Suppressor macrophage treated with lipopolysaccharide for 4 hours (primary cell): Measurements from ENCODE around the gene TTC21A.
A peak's percentile ranks its signal among the peaks of the same experiment; 100 is the strongest.
"Not testable (repeated sequence)": the region's sequence is repeated elsewhere in the genome, so short reads cannot be mapped to it uniquely, and the experiment has no call there.

Experiments
- DNase-seq: peaks from one replicate; pipeline ENCODE4 v3.0.0-alpha.2; 2020

The TTC21A gene

GRCh38 chr3:39107388-39108199 lies at the start of gene TTC21A, which contains the start of gene GORASP1:
Gene TTC21A (plus strand): TSS chr3:39107680. CDS start chr3:39107838, 158 bp downstream.
Gene GORASP1 (minus strand): TSS chr3:39107627. CDS start chr3:39107541, 86 bp downstream.
- DNase-seq, result peak; percentile 88

DNA sequence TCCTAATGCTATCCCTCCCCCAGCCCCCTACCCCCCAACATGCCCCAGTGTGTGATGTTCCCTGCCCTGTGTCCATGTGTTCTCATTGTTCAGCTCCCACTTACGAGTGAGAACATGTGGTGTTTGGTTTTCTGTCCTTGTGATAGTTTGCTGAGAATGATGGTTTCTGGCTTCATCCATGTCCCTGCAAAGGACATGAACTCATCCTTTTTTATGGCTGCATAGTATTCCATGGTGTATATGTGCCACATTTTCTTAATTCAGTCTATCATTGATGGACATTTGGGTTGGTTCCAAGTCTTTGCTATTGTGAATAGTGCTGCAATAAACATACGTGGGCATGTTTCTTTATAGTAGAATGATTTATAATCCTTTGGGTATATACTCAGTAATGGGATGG lies 46.3 kb upstream of the TTC21A start:
- DNase-seq, result not testable (repeated sequence)

GRCh38 chr3:39062180-39062579 lies 45.3 kb upstream of the TTC21A start:
- DNase-seq, result no peak

DNA sequence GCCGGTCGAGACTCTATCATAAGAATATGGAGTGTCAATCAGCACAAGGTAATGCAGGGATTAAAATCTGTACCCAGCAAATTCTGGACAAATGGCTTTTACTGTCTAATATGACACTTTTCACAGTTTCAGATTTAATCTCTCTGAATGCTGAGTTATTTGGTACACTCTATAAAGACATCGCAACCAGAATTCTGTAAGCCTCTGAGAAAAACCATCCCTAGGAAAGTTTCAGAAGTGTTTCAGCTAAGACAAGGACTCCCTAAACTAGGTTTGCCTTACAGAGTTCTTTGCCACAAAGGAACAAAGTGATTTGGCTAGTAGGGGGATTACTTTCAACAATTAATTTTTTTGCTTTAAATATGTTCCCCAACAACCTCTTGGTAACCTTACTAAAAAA lies 44.3 kb upstream of the TTC21A start:
- DNase-seq, result no peak

DNA sequence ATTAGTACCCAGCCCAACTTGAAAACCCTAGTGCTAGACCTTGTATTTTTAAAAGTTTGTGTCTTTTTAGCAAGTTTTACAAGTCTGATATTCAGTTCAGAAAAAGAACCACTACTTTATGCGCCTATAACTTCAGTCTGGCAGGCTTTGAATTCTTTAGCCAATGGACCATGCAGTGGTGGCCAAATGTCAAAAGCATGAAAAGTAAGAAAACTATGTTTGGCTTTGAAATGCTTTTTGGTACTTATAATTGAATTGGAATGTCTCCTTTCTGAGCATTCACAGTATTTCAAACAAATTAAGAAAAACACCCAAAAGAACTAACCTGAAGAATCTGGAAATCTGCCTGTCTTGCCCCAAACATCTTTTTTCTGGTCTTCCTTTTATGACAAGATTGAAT lies 42.8 kb upstream of the TTC21A start:
- no peak for DNase-seq

GRCh38 chr3:39065197-39065596 lies 42.3 kb upstream of the TTC21A start:
- peak; percentile 61 for DNase-seq

DNA sequence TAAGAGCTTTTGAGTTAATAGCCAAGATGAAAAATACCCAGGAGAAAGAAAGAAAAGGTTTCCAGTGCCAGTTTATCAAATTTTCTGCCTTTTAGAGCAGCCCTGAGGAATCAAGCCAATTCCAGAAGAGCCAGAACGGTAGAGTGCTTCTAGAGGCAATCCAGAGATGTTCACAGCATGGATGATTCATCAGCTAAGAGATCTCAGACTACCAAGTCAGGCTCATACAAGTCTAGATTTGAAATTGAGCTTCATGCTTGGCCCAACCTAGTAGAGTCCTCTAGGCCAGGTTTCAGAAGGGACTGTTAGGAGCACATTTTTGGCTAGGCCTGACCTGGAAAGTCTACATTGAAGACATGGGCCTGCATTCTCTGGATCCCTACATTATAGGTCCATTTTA lies 40.2 kb upstream of the TTC21A start:
- DNase-seq, result no peak

GRCh38 chr3:39068556-39068955 lies 38.9 kb upstream of the TTC21A start:
- DNase-seq, result no peak

DNA sequence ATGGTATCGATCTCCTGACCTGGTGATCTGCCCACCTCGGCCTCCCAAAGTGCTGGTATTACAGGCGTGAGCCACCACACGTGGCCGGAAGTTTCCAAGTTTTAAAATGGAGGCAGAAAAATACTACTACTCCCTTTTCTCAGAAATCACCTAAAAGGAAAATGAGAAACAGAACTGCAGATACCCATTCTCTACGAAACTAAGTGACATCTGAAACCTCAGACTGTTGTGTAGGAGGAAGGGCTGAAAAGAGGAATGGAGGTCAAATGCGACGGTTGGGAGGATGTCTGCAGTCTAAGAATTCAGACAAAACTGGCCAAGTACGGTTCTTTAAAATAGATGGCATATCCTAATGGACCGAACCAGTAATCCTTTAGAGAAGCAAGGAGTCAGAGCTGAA lies 31.6 kb upstream of the TTC21A start:
- DNase-seq, result no peak

DNA sequence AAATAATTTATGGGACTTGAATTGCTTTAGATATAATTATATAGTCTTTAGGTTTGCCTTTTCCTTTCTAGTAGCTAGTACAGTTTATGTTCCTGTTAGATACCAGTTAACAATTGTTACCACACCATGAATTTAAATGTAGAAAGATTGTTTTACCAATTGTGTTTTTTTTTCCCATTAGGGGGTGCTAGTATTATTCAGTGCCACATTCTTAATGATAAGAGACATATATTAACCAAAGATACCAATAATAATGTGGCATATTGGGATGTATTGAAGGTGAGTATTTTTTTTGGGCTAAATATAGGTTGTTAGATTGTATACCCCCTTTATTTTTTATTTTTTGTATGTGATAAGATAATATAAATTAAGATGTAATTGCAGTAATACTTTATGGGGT lies 27.9 kb upstream of the TTC21A start:
- DNase-seq, result no peak

GRCh38 chr3:39080026-39080425 lies 27.5 kb upstream of the TTC21A start:
- DNase-seq, result no peak

DNA sequence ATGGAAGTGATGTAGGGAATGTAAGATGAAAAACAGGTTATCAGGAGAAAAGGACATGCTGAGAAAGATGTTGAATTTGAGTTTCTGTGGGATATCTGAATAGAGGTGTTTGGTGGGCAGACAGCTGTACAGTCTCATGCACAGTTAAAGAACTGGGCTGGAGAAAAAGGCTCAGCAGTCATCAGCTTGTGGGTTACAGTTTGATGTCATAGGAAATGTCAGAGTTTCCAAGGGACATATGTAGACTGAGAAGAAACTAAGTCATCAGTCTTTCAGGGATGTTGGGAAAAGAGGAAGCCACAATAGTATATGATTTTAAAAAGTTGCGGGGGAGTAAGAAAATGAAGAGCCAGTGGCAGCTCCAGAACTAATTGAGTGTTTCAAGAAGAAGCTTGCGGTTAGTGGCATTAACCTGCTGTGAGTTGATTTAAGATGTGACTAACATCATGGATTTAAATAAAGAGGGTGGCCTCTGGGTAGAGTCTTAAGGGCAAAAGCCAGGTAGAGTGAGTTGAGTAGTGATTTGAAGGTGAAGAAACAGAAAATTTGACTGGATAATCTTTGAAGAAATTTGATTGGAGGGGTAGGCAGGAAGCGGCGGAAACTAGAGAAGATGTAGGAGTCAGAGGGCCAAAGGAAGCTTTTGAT lies 24.7 kb upstream of the TTC21A start:
- DNase-seq, result peak; percentile 49

DNA sequence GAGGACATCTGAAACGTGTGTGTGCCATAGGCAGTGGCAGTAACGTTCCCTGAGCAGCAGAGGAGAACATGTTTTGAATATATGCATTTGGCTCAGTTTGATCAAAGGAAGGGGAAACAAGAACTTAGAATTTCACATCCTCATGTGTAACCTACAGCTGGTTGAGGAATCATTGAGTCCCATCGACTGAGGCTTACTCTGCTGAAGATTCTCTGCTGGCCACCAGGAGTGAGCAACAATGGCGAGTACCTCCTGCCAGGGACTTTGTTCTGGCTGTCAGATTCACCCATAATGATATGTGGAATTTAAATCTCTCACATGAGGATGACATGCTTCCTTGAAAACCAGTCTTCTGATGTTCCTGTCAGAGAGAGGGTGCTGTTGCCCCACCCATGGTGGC lies 21.3 kb upstream of the TTC21A start:
- DNase-seq, result no peak

- no peak for DNase-seq
Measured at GRCh38 chr3:39088456-39088855, 19.0 kb upstream of the TTC21A start.

- no peak for DNase-seq
Measured at GRCh38 chr3:39088889-39089288, 18.6 kb upstream of the TTC21A start.

GRCh38 chr3:39090922-39091321 lies 16.6 kb upstream of the TTC21A start:
- no peak for DNase-seq

GRCh38 chr3:39094851-39095677 lies 12.4 kb upstream of the TTC21A start:
- DNase-seq, result no peak

- DNase-seq, result no peak
Measured at GRCh38 chr3:39095778-39096177, 11.7 kb upstream of the TTC21A start.

GRCh38 chr3:39096775-39097174 lies 10.7 kb upstream of the TTC21A start:
- no peak for DNase-seq

GRCh38 chr3:39097716-39098472 lies 9.6 kb upstream of the TTC21A start:
- DNase-seq, result no peak

DNA sequence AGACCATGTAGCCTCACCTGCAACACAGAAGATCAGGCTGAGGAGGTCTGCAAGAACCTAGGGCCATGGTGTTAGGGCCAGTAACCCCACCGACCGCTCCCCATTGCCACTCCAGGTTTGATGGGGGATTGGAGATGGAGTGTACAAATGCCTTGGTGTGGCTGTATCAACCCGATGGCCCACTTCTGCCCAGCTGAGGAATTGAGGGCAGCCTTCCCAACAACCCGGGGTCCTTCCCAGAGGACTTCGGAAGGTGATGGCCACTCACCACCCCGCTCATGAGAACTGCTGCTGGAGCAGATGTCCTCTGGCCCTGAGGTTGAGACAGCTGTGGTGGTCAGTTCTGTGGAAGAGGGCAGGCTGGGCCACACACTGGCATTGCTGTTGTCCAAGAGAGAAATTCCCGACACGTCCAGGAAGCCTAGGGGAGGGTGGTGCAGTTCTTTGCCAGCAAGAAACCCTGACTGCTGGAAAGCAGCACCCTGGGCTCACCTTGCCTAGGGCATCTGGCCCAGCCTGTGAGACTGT lies 8.9 kb upstream of the TTC21A start:
- DNase-seq, result no peak

DNA sequence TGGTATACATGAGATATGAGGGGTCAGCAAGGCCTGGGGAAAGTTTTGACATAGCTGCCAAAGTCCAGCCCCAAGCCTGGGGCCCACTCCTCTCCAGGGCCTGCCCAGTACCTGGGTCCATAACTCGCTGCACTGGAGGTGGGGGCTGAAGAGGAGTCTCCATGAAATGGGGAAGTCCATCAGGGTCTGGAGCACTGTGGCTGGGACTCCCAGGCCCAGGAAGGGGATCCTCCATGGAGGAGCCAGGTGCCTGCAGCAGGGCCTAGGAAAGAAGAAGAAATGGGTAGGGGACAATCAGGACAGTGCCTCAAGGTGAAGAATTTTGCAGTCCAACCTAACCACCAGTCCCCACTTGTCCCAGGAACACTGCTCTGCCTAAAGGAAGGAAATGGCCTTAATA lies 8.2 kb upstream of the TTC21A start:
- DNase-seq, result no peak
